Astrocyte of the hippocampus (primary cell): ENCODE data around the gene SLC38A1.
"Not testable (repeated sequence)": the region's sequence is repeated elsewhere in the genome, so short reads cannot be mapped to it uniquely, and the experiment has no call there.

ENCODE experiments used
- DNase-seq: peaks from one replicate; pipeline ENCODE4 v3.0.0; 2011; ENCODE audit warnings: low read depth, low spot score

Gene SLC38A1

GRCh38 chr12:46167412-46167811 lies 101.4 kb downstream of the SLC38A1 start:
- peak; percentile 60 for DNase-seq

- no peak for DNase-seq
Measured at GRCh38 chr12:46165191-46165590, 103.7 kb downstream of the SLC38A1 start.

DNA sequence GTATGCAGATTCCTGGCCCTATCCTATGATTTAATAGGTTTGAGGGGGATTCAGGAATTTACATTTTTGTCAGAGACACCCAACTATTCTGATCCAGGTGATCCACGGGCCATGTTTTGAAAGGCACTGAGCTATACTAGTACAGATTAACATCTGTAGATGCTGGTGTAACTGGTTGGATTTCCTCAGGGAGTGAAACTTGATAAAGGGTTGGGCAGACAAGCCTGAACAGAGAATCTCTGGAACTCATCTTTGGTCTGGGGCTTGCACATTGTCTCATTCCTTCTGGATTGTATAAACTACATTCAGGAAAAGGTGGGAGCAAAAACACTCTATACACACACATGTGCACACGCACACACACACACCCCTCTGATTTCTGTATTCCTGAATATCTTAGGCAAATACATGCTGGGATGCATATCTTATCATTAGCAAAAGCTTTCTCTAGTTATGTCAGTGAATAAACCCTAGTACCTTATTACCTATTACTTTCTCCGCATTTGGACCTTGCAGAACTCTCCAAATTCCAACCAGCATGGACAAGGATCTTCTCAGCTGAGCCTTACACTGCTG lies 104.6 kb downstream of the SLC38A1 start:
- DNase-seq, result no peak

- DNase-seq, result not testable (repeated sequence)
Measured at GRCh38 chr12:46162549-46163076, 106.2 kb downstream of the SLC38A1 start.

DNA sequence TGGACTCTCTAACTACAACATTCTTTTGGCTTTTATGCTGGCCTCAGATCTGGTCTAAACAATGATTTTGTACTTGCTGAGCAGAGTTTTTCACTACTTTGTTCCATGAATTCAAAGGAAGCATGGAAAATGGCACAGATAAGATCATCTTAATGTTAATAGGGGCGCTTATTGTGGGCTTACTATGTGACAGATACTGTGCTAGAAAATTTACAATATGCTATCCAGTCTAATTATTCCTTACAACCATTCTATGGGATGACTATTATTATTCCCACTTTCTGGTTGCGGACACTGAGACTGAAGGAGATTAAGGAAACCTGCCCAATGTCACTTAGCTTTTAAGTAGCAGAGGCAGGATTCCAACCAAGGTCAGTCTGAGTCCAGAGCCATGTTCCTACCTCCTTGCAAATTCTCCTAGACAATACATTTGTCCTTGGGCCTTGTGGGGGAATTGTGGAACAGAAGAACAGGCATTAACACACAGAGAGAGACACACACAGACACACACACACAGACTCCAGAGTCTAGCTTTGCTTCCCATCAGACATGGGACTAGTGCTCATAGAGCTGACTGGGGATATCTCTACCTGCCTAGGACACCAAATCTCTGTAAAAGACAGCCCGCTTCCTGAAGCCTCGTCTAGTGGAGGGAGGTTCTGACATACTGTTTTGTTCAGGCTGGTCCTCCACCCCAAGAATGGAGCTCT lies 107.7 kb downstream of the SLC38A1 start:
- DNase-seq, result peak; percentile 52

GRCh38 chr12:46160101-46160980 lies 108.5 kb downstream of the SLC38A1 start:
- peak; percentile 97 for DNase-seq

GRCh38 chr12:46159309-46159901 lies 109.4 kb downstream of the SLC38A1 start:
- no peak for DNase-seq

- DNase-seq, result no peak
Measured at GRCh38 chr12:46158501-46158900, 110.3 kb downstream of the SLC38A1 start.

GRCh38 chr12:46154221-46154985 lies 114.4 kb downstream of the SLC38A1 start:
- peak; percentile 58 for DNase-seq

DNA sequence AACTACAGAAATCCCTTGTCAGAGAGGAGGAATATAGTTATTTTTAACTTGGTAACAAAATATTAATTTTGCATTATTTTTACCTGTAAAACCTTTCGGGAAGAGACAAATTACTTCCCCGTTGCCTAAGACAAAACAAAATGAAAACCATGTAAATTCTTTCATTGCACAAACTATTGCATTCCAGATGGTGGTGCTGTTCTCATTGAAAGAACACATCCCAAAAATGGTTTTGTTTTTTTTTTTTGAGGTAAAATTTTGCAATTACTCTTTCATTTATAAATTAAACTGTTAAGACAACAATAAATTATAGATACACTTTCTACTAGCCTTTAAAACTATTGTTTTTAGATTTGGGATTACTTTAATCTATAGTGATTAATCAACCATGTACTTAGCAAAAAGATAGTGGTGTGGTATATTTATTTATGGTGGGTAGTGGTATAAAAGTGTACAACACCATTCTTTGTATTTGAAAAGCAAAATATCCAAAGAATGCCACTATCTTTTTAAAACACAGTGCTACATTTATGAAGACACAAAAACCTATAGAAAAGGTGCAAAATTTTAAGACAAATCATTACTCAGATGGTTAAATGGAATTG lies 115.5 kb downstream of the SLC38A1 start:
- peak; percentile 29 for DNase-seq

- DNase-seq, result no peak
Measured at GRCh38 chr12:46152456-46152855, 116.4 kb downstream of the SLC38A1 start.

DNA sequence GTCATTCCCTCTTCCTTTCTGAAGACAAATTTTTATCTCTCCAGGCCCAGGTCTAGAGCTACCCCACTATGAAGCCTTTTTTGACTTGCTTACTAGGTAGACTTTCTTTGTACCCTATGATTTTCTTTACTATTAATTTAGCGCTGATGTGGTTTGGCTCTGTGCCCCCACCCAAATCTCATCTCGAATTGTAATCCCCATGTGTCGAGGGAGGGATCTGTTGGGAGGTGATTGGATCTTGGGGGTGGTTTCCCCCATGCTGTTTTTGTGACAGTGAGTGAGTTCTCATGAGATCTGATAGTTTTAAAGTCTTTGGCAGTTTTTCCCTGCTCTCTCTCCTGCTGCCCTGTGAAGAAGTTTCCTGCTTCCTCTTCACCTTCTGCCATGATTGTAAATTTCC lies 118.1 kb downstream of the SLC38A1 start:
- DNase-seq, result no peak

DNA sequence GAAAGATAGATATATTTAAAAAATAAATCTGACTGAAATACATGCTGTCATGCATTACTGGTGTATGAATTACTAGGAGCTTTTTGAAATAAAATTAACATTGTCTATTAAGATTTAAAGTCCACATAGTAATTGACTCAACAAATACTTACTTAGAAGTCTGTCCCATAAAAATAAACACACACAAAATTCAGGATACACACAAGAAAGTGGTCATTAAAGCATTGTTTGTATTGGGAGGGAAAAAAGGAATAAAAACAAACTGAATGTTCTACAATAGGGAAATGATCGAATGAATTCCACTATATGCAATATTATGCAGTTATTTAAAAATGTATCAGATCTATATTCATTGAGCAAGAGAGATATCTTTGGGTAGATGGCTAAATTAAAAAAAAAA lies 118.9 kb downstream of the SLC38A1 start:
- no peak for DNase-seq

DNA sequence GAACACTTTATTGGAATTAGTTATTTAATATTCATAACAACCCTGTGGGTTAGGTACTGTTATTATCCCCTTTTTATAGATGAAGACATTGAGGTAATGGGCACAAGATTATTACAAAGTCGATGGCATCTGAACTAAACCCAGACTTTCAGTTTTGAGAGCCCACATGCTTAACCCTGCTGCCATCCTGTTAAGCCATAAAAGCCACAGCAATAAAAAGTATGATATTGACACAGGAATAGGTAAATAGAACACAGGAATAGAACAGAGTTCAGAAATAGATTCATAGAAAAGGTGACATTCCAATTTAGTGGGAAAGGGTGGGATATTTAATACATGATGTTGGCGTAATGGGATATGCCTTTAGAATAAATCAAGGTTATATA lies 119.8 kb downstream of the SLC38A1 start:
- DNase-seq, result no peak

- DNase-seq, result no peak
Measured at GRCh38 chr12:46148327-46149078, 120.3 kb downstream of the SLC38A1 start.

- no peak for DNase-seq
Measured at GRCh38 chr12:46147144-46147543, 121.7 kb downstream of the SLC38A1 start.

- DNase-seq, result no peak
Measured at GRCh38 chr12:46145881-46146280, 123.0 kb downstream of the SLC38A1 start.

DNA sequence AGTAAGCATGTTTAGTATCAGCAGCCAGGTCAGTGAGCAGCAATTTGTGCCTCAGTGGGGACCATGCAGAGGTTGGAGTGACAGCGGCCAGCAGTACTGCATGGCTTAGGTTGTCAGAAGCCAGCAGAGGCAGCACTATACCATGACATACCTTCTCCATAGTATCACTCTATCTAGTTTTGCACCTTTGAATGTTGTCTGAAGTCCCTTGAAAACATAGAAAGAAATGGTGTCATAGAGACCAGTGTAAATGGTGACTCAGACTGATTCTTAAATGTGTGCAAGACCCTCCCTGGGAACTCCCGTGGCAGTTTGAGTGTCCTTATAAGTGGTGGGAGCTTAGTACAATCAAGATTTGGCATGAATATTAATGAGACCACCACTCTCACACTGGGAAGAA lies 124.4 kb downstream of the SLC38A1 start:
- no peak for DNase-seq

GRCh38 chr12:46136249-46136648 lies 132.6 kb downstream of the SLC38A1 start:
- no peak for DNase-seq

GRCh38 chr12:46135750-46136149 lies 133.1 kb downstream of the SLC38A1 start:
- no peak for DNase-seq
